GM12892 (cell line): ENCODE measurements around the gene PM20D1.

ENCODE experiments used
- POLR2A ChIP-seq: IDR thresholded peaks from 2 replicates; pipeline ENCODE4 v1.6.1; 2011; ENCODE audit warnings: low read depth, low read length, control low read depth
- POLR2AphosphoS5 ChIP-seq: IDR thresholded peaks from 2 replicates; pipeline ENCODE4 v1.6.1; 2011; ENCODE audit warnings: low read depth, low read length, control low read depth
- TAF1 ChIP-seq: IDR thresholded peaks from 2 replicates; pipeline ENCODE4 v1.6.1; 2011; ENCODE audit warnings: low read depth, mild to moderate bottlenecking, control low read depth, low read length, borderline replicate concordance

DNA sequence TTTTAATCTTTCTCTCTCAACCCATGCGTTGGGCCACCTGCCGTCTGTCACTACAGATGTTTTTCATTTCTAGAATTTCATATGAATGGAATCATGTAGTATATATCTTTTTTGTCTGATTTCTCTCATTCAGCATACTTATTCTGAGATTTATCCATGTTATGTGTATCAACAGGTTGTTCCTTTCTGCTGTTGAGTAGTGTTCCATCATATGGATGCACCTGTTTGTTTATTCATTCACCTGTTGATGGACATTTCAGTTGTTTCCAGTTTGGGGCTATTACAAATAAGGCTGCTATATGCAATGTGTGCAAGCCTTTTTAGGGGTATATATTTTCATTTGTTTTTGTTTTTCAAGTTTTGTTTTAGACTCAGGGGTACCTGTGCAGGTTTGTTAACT, 27.5 kb downstream of the PM20D1 start:
- TF ChIP-seq POLR2A (no peak), POLR2AphosphoS5 (no peak), TAF1 (no peak)
